CD14-positive monocyte (primary cell): Measurements from ENCODE around the gene ALPG. TPM values are rescaled to one million over a fixed set of nuclear protein-coding genes. Genes with fewer than 3 reads are reported as not detected.
"Not testable (repeated sequence)": the region's sequence is repeated elsewhere in the genome, so short reads cannot be mapped to it uniquely, and the experiment has no call there.

Experiments
- DNase-seq, 3 donors: peaks; one replicate each; pipeline ENCODE4 v3.0.0-alpha.2; 2011 to 2022
- H2AFZ ChIP-seq: 2 replicates; pipeline ENCODE4 v1.6.0; 2012; ENCODE audit warnings: mild to moderate bottlenecking, low read depth, low read length, inconsistent platforms; ENCODE audit not compliant: insufficient read depth, poor library complexity, severe bottlenecking
- H3K27ac ChIP-seq, 2 donors: 1 replicate in 1 of 2; 2 replicates in 1 of 2; pipeline ENCODE4 v1.5.1; 2012 to 2013; ENCODE audit warnings: low read length in 2 of 2, control low read depth in 1 of 2, inconsistent platforms in 1 of 2, low read depth in 1 of 2, mild to moderate bottlenecking in 1 of 2
- H3K27me3 ChIP-seq, 2 donors: one replicate each; pipeline versions ENCODE4 v1.6.0 to v1.6.1; 2011 to 2013; ENCODE audit warnings: low read length in 2 of 2; ENCODE audit not compliant: control insufficient read depth in 2 of 2, insufficient read depth in 2 of 2
- H3K36me3 ChIP-seq, 2 donors: replicated peaks in 1 of 2; 1 replicate in 1 of 2; 2 replicates in 1 of 2; pipeline versions ENCODE4 v1.5.1 to v1.6.1; 2012 to 2013; ENCODE audit warnings: low read length in 2 of 2, control low read depth in 1 of 2, inconsistent platforms in 1 of 2, mild to moderate bottlenecking in 1 of 2; ENCODE audit not compliant: insufficient read depth in 2 of 2, control insufficient read depth in 1 of 2
- H3K4me1 ChIP-seq, 2 donors: 1 replicate in 1 of 2; 2 replicates in 1 of 2; pipeline versions ENCODE4 v1.5.1 to v1.6.1; 2012 to 2013; ENCODE audit warnings: low read length in 2 of 2, control low read depth in 1 of 2, inconsistent platforms in 1 of 2, mild to moderate bottlenecking in 1 of 2, moderate library complexity in 1 of 2; ENCODE audit not compliant: insufficient read depth in 2 of 2, control insufficient read depth in 1 of 2
- H3K4me2 ChIP-seq: replicated peaks from 2 replicates; pipeline ENCODE3; 2012; ENCODE audit warnings: low read length, moderate library complexity, mild to moderate bottlenecking; ENCODE audit not compliant: poor library complexity, severe bottlenecking; ENCODE audit errors: extremely low read depth
- H3K4me3 ChIP-seq, 3 experiments: fragments of 200-600 bp in 1 of 3; sonication (generic) in 1 of 3; replicated peaks in 1 of 3; 1 replicate in 2 of 3; 2 replicates in 1 of 3; pipeline ENCODE4 v1.5.1; 2011 to 2013; ENCODE audit warnings: low read length in 3 of 3, mild to moderate bottlenecking in 3 of 3, control low read depth in 2 of 3, low read depth in 2 of 3, inconsistent platforms in 1 of 3, moderate library complexity in 1 of 3
- H3K79me2 ChIP-seq: 2 replicates; pipeline ENCODE4 v1.6.0; 2012; ENCODE audit warnings: mild to moderate bottlenecking, control low read depth, inconsistent platforms, low read length, moderate library complexity; ENCODE audit not compliant: insufficient read depth
- H3K9ac ChIP-seq: 2 replicates; pipeline ENCODE4 v1.6.0; 2017; ENCODE audit warnings: low read length, mild to moderate bottlenecking; ENCODE audit not compliant: insufficient read depth, poor library complexity, severe bottlenecking
- H3K9me3 ChIP-seq, 2 donors: replicated peaks in 1 of 2; 1 replicate in 1 of 2; 2 replicates in 1 of 2; pipeline versions ENCODE4 v1.5.1 to v1.6.1; 2012 to 2013; ENCODE audit warnings: low read length in 2 of 2, control low read depth in 1 of 2; ENCODE audit not compliant: control insufficient read depth in 1 of 2, insufficient read depth in 1 of 2
- H4K20me1 ChIP-seq: 2 replicates; pipeline ENCODE4 v1.6.0; 2012; ENCODE audit warnings: mild to moderate bottlenecking, low read length, control low read depth, moderate library complexity; ENCODE audit not compliant: insufficient read depth
- H3K27ac Mint-ChIP-seq, 7 donors: one replicate each; pipeline ENCODE4 v1.8.0; 2020; ENCODE audit warnings: mild to moderate bottlenecking in 7 of 7, mixed read lengths in 7 of 7, moderate library complexity in 6 of 7, inconsistent platforms in 2 of 7
- H3K27me3 Mint-ChIP-seq, 3 donors: one replicate each; pipeline ENCODE4 v1.8.0; 2021 to 2022; ENCODE audit warnings: low read depth in 3 of 3, mild to moderate bottlenecking in 3 of 3, mixed read lengths in 3 of 3, moderate library complexity in 3 of 3, inconsistent platforms in 1 of 3
- H3K36me3 Mint-ChIP-seq, 2 donors: one replicate each; pipeline ENCODE4 v1.8.0; 2020; ENCODE audit warnings: mixed read lengths in 2 of 2, inconsistent platforms in 1 of 2, mild to moderate bottlenecking in 1 of 2
- H3K4me1 Mint-ChIP-seq: one replicate; pipeline ENCODE4 v1.8.0; 2020; ENCODE audit warnings: mild to moderate bottlenecking, mixed read lengths
- H3K4me3 Mint-ChIP-seq, 2 donors: one replicate each; pipeline ENCODE4 v1.8.0; 2020; ENCODE audit warnings: mild to moderate bottlenecking in 2 of 2, mixed read lengths in 2 of 2, moderate library complexity in 1 of 2
- H3K9me3 Mint-ChIP-seq, 7 donors: one replicate each; pipeline ENCODE4 v1.8.0; 2020 to 2022; ENCODE audit warnings: mixed read lengths in 7 of 7, mild to moderate bottlenecking in 6 of 7, moderate library complexity in 6 of 7, inconsistent platforms in 2 of 7
- CTCF ChIP-seq: fragments of 200-600 bp; IDR thresholded peaks from one replicate; pipeline ENCODE4 v1.8.0; 2022; ENCODE audit warnings: antibody characterized with exemption, mild to moderate bottlenecking
- WGBS: methylation state at CpG from one replicate; pipeline ENCODE4 v1.1.5; 2013; ENCODE audit warnings: missing lambda C conversion rate; ENCODE audit not compliant: insufficient coverage; 5-methylcytosine and 5-hydroxymethylcytosine counted together
- intact Hi-C, 2 donors: fragments of 100-400 bp; cut with micrococcal nuclease; formaldehyde crosslinking; loops; one replicate each; pipeline versions ENCODE4 v1.15.0 to v1.15.1; 2023
- polyA plus RNA-seq, 3 donors: library from polyadenylated mRNA; depleted of rRNA in 1 of 3; unstranded in 2 of 3; stranded (reverse) in 1 of 3; fragments of 300-500 nt in 2 of 3; fragments of >200 nt in 1 of 3; fragmentation: Illumina TruSeq in 2 of 3; gene quantifications; 1 replicate in 2 of 3; 2 replicates in 1 of 3; pipeline ENCODE4 v1.2.3, GENCODE V29; 2012 to 2021

Gene ALPG
- polyA plus RNA-seq, 3 donors, result not detected

GRCh38 chr2:232384466-232384865 is 22.2 kb upstream of the ALPG start:
- no peak overlapping the region for H3K9ac ChIP-seq
- Mint-ChIP-seq H3K4me3 (peak overlapping the region in 1 of 2 donors; percentile 72), H3K27ac (no peak overlapping the region), H3K27me3 (peaks cover 27 to 53% (median 34%) of the 10 kb centered on the region in 3 donors), H3K9me3 (peaks cover 6 to 24% (median 14%) of the 10 kb centered on the region in 7 donors), H3K4me1 (peaks cover 2% of the 10 kb centered on the region), H3K36me3 (no peaks in the 10 kb centered on the region)
- intact Hi-C loops, result no loop called here
- H2AFZ ChIP-seq, result no peak overlapping the region
- TF ChIP-seq CTCF, result no peak
- H3K4me3 ChIP-seq, result no peak overlapping the region
- 100% methylated on average over 1 of the region's 1 CpG for WGBS
- H4K20me1 ChIP-seq, result no peaks in the 10 kb centered on the region
- peaks cover 4 to 31% of the 10 kb centered on the region in 2 donors for H3K27me3 ChIP-seq
- no peak overlapping the region for H3K27ac ChIP-seq
- DNase-seq, result no peak
- no peaks in the 10 kb centered on the region for H3K36me3 ChIP-seq
- H3K9me3 ChIP-seq, result peaks cover 12 to 17% of the 10 kb centered on the region in 2 donors
- no peaks in the 10 kb centered on the region for H3K4me1 ChIP-seq
- no peaks in the 10 kb centered on the region for H3K79me2 ChIP-seq
- H3K4me2 ChIP-seq, result no peak overlapping the region

DNA sequence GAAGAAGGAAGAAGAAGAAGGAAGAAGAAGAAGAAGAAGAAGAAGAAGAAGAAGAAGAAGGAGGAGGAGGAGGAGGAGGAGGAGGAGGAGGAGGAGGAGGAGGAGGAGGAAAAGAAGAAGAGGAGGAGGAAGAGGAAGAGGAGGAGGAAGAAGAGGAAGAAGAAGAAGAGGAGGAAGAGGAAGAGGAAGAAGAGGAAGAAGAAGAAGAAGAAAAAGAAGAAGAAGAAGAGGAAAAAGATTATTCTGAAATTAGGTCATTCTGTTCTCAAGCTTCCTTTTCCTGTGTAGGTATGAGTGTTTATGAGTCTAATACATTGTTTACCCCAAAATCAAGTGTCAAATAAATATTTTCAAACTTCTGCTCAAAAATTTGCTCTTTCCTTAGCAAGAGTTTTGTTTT is 21.6 kb upstream of the ALPG start:
- H3K79me2 ChIP-seq, H3K36me3 ChIP-seq, H3K4me3 ChIP-seq, H4K20me1 ChIP-seq, intact Hi-C loops, DNase-seq, H3K36me3 Mint-ChIP-seq, H2AFZ ChIP-seq, H3K4me2 ChIP-seq, H3K27ac ChIP-seq, H3K4me1 Mint-ChIP-seq, H3K4me1 ChIP-seq, H3K9ac ChIP-seq: not testable (repeated sequence)
- peaks cover 29 to 55% (median 40%) of the 10 kb centered on the region in 3 donors for H3K27me3 Mint-ChIP-seq
- peak overlapping the region in 1 of 7 donors; percentile 60 for H3K27ac Mint-ChIP-seq
- Histone ChIP-seq H3K9me3 (peaks cover 12 to 17% of the 10 kb centered on the region in 2 donors), H3K27me3 (peaks cover 4 to 35% of the 10 kb centered on the region in 2 donors)
- H3K4me3 Mint-ChIP-seq, result peak overlapping the region in 1 of 2 donors; percentile 72
- H3K9me3 Mint-ChIP-seq, result peaks cover 6 to 24% (median 14%) of the 10 kb centered on the region in 7 donors
